ENCODE results near the gene FAM171A2. TPM values are rescaled to one million over a fixed set of nuclear protein-coding genes. Genes with fewer than 3 reads are reported as not detected.

Gene FAM171A2
- total and polyA plus RNA-seq, 10 of the 15 experiments (the other 5 are each of a cell fraction or from before 2014, with no cell fraction given) = 0.08 to 1.7 (median 0.27) TPM; not detected in 2

- no peak overlapping the region for H3K27ac ChIP-seq (ENCODE audit: control insufficient read depth, insufficient read depth)
- no peak overlapping the region for H3K9ac ChIP-seq (ENCODE audit: control insufficient read depth, insufficient read depth, low read length)
- FAIRE-seq (no peak), DNase-seq (ENCODE audit: low read depth, low spot score) (no peak), ATAC-seq (no peak)
- no peaks in the 10 kb centered on the region for H3K79me2 ChIP-seq (ENCODE audit: control insufficient read depth, insufficient read depth, low read length)
- ChIA-PET CTCF (interaction anchor here (0.7 to 2.7 kb wide), 6 partner anchors 9 to 248 kb away, joined by 3 to 11 read pairs (median 4); no protein-coding TSS in a partner anchor), RAD21 (ENCODE audit: unreplicated experiment) (interaction anchor here (0.5 kb wide), 1 partner anchor 195 kb away, joined by 3 read pairs; no protein-coding TSS in a partner anchor), SMC1A (ENCODE audit: uncharacterized antibody, unreplicated experiment) (no interaction called here), POLR2A (interaction anchor here (0.8 kb wide), 1 partner anchor 28 kb away, joined by 3 read pairs; no protein-coding TSS in a partner anchor)
- no peak overlapping the region for H3K4me2 ChIP-seq (ENCODE audit: control insufficient read depth, insufficient read depth)
- no TSS peak for BruUV-seq (replicated peaks)
- in situ Hi-C loops (cut with MboI) (no loop called here), intact Hi-C loops (cut with micrococcal nuclease; ENCODE audit: unreplicated experiment) (no loop called here)
- no peak overlapping the region for H2AFZ ChIP-seq (ENCODE audit: control insufficient read depth, low read depth, low read length)
- no peaks in the 10 kb centered on the region for H3K9me3 ChIP-seq (replicated peaks; ENCODE audit: control insufficient read depth, insufficient read depth, low read length)
- H3K36me3 ChIP-seq (ENCODE audit: control insufficient read depth in 2 of 2, insufficient read depth in 2 of 2, low read length in 1 of 2) = no peaks in the 10 kb centered on the region
- TF ChIP-seq CHD1 (IDR thresholded peaks at IDR 0.05; ENCODE audit: low read depth, low read length) = no peak
- TF ChIP-seq ESRRA (IDR thresholded peaks at IDR 0.05; ENCODE audit: low read length) = no peak
- no peak for TF ChIP-seq IRF4 (IDR thresholded peaks at IDR 0.05; ENCODE audit: low read depth, low read length)
- no peak for TF ChIP-seq STAT3 (IDR thresholded peaks at IDR 0.05; ENCODE audit: low read depth, low read length)
- H4K20me1 ChIP-seq (ENCODE audit: control insufficient read depth, insufficient read depth) = no peaks in the 10 kb centered on the region
- no peaks in the 10 kb centered on the region for H3K4me1 ChIP-seq (ENCODE audit: control insufficient read depth, insufficient read depth, low read length)
- 48% methylated on average over 11 of the region's 14 CpGs for WGBS (ENCODE audit: insufficient coverage, insufficient replicate concordance, low lambda C conversion rate, missing lambda C conversion rate)
- H3K27me3 ChIP-seq (replicated peaks in 1 of 2; ENCODE audit: control insufficient read depth in 2 of 2, insufficient read depth in 2 of 2, low read length in 1 of 2) = peaks cover 0 to 2% of the 10 kb centered on the region in 2 experiments; a peak in 1 of 4 replicates
- no peak overlapping the region for H3K4me3 ChIP-seq
Observed at GRCh38 chr17:44359458-44360143, 4.1 kb downstream of the FAM171A2 start.

GRCh38 chr17:44359006-44359405, 4.6 kb downstream of the FAM171A2 start:
- H3K27ac ChIP-seq (ENCODE audit: control insufficient read depth, insufficient read depth) = no peak overlapping the region
- H3K9me3 ChIP-seq (replicated peaks; ENCODE audit: control insufficient read depth, insufficient read depth, low read length) = no peaks in the 10 kb centered on the region
- H2AFZ ChIP-seq (ENCODE audit: control insufficient read depth, low read depth, low read length) = no peak overlapping the region
- ATAC-seq (no peak), FAIRE-seq (no peak), DNase-seq (ENCODE audit: low read depth, low spot score) (no peak)
- ChIA-PET CTCF (interaction anchor here (1.4 to 2.7 kb wide), 4 partner anchors 9 to 164 kb away, joined by 3 to 11 read pairs (median 6); no protein-coding TSS in a partner anchor), RAD21 (ENCODE audit: unreplicated experiment) (no interaction called here), POLR2A (interaction anchor here (0.8 kb wide), 1 partner anchor 28 kb away, joined by 3 read pairs; no protein-coding TSS in a partner anchor), SMC1A (ENCODE audit: uncharacterized antibody, unreplicated experiment) (no interaction called here)
- H3K27me3 ChIP-seq (replicated peaks in 1 of 2; ENCODE audit: control insufficient read depth in 2 of 2, insufficient read depth in 2 of 2, low read length in 1 of 2) = peaks cover 0 to 2% of the 10 kb centered on the region in 2 experiments; a peak in 1 of 4 replicates
- 7% methylated on average over 6 of the region's 6 CpGs for WGBS (ENCODE audit: insufficient coverage, insufficient replicate concordance, low lambda C conversion rate, missing lambda C conversion rate)
- no peaks in the 10 kb centered on the region for H3K79me2 ChIP-seq (ENCODE audit: control insufficient read depth, insufficient read depth, low read length)
- in situ Hi-C loops (cut with MboI) = no loop called here
- H3K4me2 ChIP-seq (ENCODE audit: control insufficient read depth, insufficient read depth) = no peak overlapping the region
- no peaks in the 10 kb centered on the region for H3K36me3 ChIP-seq (ENCODE audit: control insufficient read depth in 2 of 2, insufficient read depth in 2 of 2, low read length in 1 of 2)
- H3K4me1 ChIP-seq (ENCODE audit: control insufficient read depth, insufficient read depth, low read length) = no peaks in the 10 kb centered on the region
- intact Hi-C loops (cut with micrococcal nuclease; ENCODE audit: unreplicated experiment) = no loop called here
- H3K4me3 ChIP-seq = no peak overlapping the region
- no peak overlapping the region for H3K9ac ChIP-seq (ENCODE audit: control insufficient read depth, insufficient read depth, low read length)
- no peaks in the 10 kb centered on the region for H4K20me1 ChIP-seq (ENCODE audit: control insufficient read depth, insufficient read depth)
- BruUV-seq (replicated peaks) = no TSS peak
- TF ChIP-seq TBL1XR1 (IDR thresholded peaks at IDR 0.05; ENCODE audit: low read depth, low read length) = no peak
- no peak for TF ChIP-seq SP1 (IDR thresholded peaks at IDR 0.05; ENCODE audit: low read depth, low read length)
- TF ChIP-seq ZBTB40 (IDR thresholded peaks at IDR 0.05; ENCODE audit: borderline replicate concordance) = no peak
- no peak for TF ChIP-seq SPI1 (IDR thresholded peaks at IDR 0.05; ENCODE audit: borderline replicate concordance, insufficient read depth, low read depth, low read length)
- TF ChIP-seq RAD51 (IDR thresholded peaks at IDR 0.05) = no peak
- TF ChIP-seq PML (IDR thresholded peaks at IDR 0.05; ENCODE audit: low read length) = no peak
- no peak for TF ChIP-seq NR2F1 (conservative IDR thresholded peaks at IDR 0.05)
- TF ChIP-seq ATF7 (IDR thresholded peaks at IDR 0.05; ENCODE audit: low read depth) = no peak
- TF ChIP-seq ATF3 (IDR thresholded peaks at IDR 0.05; ENCODE audit: borderline replicate concordance, extremely low read depth, low read depth, low read length) = no peak
